Muscle layer of duodenum (tissue), 2 donors: ENCODE measurements around the gene LINGO4.

Experiments used
- H3K27ac ChIP-seq: one replicate; pipeline ENCODE4 v1.7.0; 2013; ENCODE audit warnings: mild to moderate bottlenecking, low read length
- H3K27me3 ChIP-seq: one replicate; pipeline ENCODE4 v1.7.0; 2013; ENCODE audit warnings: low read depth, mild to moderate bottlenecking, control low read depth, low read length
- H3K36me3 ChIP-seq, 2 donors: one replicate each; pipeline ENCODE4 v1.7.0; 2013; ENCODE audit warnings: low read length in 2 of 2, control low read depth in 1 of 2, mild to moderate bottlenecking in 1 of 2; ENCODE audit not compliant: insufficient read depth in 2 of 2, control insufficient read depth in 1 of 2
- H3K4me1 ChIP-seq, 2 donors: one replicate each; pipeline ENCODE4 v1.7.0; 2013; ENCODE audit warnings: low read length in 2 of 2, mild to moderate bottlenecking in 2 of 2, control low read depth in 1 of 2, moderate library complexity in 1 of 2; ENCODE audit not compliant: insufficient read depth in 2 of 2, control insufficient read depth in 1 of 2
- H3K4me3 ChIP-seq, 2 donors: one replicate each; pipeline ENCODE4 v1.7.0; 2013; ENCODE audit warnings: low read length in 2 of 2, low read depth in 1 of 2, mild to moderate bottlenecking in 1 of 2
- H3K9me3 ChIP-seq, 2 donors: one replicate each; pipeline ENCODE4 v1.7.0; 2013; ENCODE audit warnings: low read length in 2 of 2, control low read depth in 1 of 2, mild to moderate bottlenecking in 1 of 2; ENCODE audit not compliant: control insufficient read depth in 1 of 2
- donor health status: healthy.

The LINGO4 gene

DNA sequence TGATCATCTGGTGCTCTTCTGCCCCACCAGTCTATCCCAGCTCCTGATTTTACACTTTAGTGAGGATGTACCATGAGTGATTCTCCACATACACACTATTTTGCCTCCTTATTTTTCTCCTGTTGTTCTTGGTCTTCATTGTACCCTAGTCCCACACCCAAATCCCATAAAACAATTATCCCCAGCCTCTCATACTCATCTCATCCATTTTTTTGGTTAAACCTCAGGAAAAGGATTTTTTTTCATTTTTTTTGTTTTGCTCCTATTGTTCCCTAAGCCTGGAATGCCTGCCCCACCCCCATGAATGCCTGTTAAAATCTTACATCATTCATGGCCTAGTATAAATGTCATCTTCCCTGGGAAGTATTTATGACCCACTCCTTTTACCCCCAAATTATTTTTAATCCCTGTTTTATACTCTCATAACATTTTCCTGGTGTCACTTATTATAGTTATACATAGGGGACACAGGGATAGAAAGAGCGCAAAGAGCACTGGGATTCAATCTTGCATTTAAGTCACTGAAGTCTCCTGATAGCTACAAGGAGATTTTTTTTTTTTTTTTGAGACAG lies 4.9 kb upstream of the LINGO4 start:
- Histone ChIP-seq H3K4me1 (no peaks in the 10 kb centered on the region), H3K27me3 (no peaks in the 10 kb centered on the region), H3K9me3 (no peaks in the 10 kb centered on the region), H3K36me3 (no peaks in the 10 kb centered on the region), H3K4me3 (no peak overlapping the region), H3K27ac (no peak overlapping the region)

DNA sequence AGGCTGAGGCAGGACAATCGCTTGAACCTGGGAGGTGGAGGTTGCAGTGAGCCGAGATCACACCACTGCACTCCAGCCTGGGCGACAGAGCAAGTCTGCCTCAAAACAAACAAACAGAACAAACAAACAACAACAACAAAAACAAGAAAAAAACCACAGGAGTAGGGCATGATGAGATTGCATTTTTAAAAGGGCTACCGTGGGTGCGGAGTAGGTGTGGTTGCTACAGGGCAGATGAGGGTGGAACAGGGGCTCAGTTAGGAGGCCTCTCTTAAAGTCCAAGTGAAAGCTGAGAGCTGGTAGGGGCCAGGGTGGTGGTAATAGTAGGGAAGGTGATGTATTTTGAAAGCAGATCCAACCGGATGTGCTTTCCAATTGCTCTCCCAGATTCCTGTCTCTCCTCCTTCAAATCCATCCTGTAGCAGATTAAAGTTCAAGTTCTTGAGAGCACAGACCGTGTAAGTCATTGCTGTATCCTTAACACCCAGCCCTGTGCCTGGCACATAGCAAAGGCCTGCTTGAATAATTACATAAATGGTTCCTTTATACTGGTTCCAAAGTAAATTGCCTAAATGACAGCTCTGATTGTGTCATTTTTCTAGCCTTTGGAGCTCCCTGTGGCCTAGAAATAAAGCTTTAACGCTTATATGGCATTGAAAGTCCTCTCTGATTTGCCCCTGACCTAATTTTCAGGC lies 4.2 kb upstream of the LINGO4 start:
- Histone ChIP-seq H3K4me3 (no peak overlapping the region), H3K27me3 (no peaks in the 10 kb centered on the region), H3K9me3 (no peaks in the 10 kb centered on the region), H3K36me3 (no peaks in the 10 kb centered on the region), H3K4me1 (no peaks in the 10 kb centered on the region), H3K27ac (no peak overlapping the region)

DNA sequence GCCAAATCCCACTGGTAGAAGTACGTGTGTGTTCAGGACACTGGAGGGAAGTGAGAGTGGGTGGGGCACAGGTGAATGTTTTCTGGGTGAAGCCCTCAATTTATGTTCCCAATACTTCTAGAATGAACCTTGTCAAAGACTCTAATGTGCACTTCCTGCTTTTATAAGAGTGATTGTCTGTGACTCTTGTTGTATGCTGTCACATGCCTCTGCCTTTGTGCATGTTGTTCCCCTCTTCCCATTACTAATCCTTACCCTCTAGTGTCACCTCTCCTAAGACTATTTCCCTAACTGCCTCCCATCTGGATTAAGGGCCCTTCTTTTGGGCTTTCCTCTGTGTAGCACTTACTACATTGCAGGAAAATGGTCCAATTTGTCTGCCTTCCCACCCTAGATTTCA lies 2.5 kb upstream of the LINGO4 start:
- H3K36me3 ChIP-seq, result no peaks in the 10 kb centered on the region
- H3K9me3 ChIP-seq, result no peaks in the 10 kb centered on the region
- H3K4me1 ChIP-seq, result no peaks in the 10 kb centered on the region
- no peaks in the 10 kb centered on the region for H3K27me3 ChIP-seq
- H3K4me3 ChIP-seq, result no peak overlapping the region
- no peak overlapping the region for H3K27ac ChIP-seq

DNA sequence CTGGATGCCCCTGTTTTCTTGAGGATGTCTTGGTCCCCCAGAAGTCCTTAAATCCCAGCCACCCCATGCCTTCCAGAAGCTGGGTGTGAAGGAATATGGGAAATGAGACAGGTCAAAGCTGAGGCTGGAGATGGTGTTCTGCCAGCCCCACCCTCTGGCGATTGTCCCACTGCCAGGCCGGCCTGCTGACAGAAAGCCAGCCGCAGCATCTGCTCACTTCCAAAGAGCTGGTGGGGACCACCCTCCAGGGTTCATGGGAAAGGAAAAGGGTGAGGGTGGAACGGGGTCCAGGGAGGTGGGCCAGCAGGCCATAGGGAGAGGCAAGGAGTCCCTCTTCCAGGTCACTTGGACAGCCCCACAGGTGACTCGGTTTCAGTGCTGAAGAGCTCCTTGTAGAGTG lies 1.9 kb upstream of the LINGO4 start:
- H3K27ac ChIP-seq, result no peak overlapping the region
- no peaks in the 10 kb centered on the region for H3K4me1 ChIP-seq

GRCh38 chr1:151806170-151806569 lies 951 bp upstream of the LINGO4 start:
- H3K9me3 ChIP-seq, result no peaks in the 10 kb centered on the region
- no peaks in the 10 kb centered on the region for H3K4me1 ChIP-seq
- H3K36me3 ChIP-seq, result no peaks in the 10 kb centered on the region
- no peaks in the 10 kb centered on the region for H3K27me3 ChIP-seq
- H3K27ac ChIP-seq, result no peak overlapping the region
- H3K4me3 ChIP-seq, result no peak overlapping the region

More for the DNA sequence above, 1.9 kb upstream of the LINGO4 start:
- no peaks in the 10 kb centered on the region for H3K36me3 ChIP-seq
- H3K9me3 ChIP-seq, result no peaks in the 10 kb centered on the region
- no peak overlapping the region for H3K4me3 ChIP-seq
- H3K27me3 ChIP-seq, result no peaks in the 10 kb centered on the region

DNA sequence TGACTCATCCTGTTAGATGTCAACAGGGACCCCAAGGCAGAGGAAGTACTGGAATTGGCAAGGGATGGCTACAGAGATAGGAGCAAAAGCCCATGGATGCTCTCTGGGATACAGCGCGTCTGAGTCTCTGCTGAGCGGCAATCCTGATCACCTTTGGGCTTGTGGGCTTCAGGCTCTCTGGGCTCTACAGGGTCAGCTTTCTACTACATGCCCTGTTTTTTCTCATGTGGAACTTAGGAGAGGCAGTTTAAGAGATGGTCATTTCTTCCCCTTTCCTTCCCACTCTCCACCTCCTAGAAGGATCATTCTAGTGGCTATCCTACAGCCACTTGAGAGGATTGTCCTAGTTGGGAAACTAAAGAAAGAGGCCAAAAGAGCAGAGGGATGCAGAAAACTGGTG lies 1.3 kb downstream of the LINGO4 start:
- no peak overlapping the region for H3K4me3 ChIP-seq
- H3K4me1 ChIP-seq, result no peaks in the 10 kb centered on the region
- no peaks in the 10 kb centered on the region for H3K27me3 ChIP-seq
- no peaks in the 10 kb centered on the region for H3K36me3 ChIP-seq
- no peaks in the 10 kb centered on the region for H3K9me3 ChIP-seq
- no peak overlapping the region for H3K27ac ChIP-seq

DNA sequence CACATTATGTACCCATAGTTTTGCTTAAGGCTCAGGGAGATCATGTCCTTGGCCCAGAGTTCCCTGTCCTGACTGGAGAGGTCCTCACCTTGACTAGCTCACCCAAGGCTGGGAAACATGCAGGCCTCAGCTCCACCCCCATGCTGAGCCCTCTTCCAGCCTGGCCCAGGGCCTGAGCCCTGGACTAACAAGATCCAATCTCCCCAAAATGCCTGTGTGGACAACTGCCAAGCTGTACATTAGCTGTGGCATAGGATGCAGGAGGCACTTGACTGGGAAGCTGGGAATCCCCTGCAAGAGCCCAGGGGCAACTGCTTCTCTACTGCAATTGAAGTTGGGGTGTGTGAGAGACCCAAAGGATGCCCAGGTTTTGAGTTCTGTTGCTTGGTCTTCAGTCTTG lies 2.1 kb downstream of the LINGO4 start:
- no peaks in the 10 kb centered on the region for H3K27me3 ChIP-seq
- no peaks in the 10 kb centered on the region for H3K9me3 ChIP-seq

DNA sequence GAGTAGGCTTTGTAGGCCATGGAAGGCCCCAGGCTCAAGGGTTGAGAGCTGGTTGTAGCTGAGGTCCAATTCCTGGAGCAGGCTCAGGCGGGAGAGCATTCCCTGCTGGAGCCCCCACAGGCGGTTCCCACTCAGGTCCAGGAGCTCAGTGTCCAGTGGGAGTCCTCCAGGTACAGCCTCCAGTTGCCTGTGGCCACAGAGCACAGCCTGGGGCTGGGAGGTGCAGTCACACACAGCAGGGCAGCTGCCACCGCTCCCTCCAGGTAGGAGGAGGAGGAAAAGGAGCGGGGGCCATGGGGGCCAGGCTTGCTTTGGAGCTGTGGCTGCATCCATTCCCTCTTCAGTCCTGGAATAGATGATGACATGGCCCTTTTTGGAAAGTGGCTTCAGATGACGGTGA lies 2.8 kb downstream of the LINGO4 start:
- Histone ChIP-seq H3K27me3 (no peaks in the 10 kb centered on the region), H3K9me3 (no peaks in the 10 kb centered on the region), H3K27ac (no peak overlapping the region), H3K36me3 (no peaks in the 10 kb centered on the region), H3K4me1 (no peaks in the 10 kb centered on the region), H3K4me3 (no peak overlapping the region)

More for the DNA sequence above, 2.1 kb downstream of the LINGO4 start:
- Histone ChIP-seq H3K4me1 (no peaks in the 10 kb centered on the region), H3K4me3 (no peak overlapping the region), H3K36me3 (no peaks in the 10 kb centered on the region), H3K27ac (no peak overlapping the region)

DNA sequence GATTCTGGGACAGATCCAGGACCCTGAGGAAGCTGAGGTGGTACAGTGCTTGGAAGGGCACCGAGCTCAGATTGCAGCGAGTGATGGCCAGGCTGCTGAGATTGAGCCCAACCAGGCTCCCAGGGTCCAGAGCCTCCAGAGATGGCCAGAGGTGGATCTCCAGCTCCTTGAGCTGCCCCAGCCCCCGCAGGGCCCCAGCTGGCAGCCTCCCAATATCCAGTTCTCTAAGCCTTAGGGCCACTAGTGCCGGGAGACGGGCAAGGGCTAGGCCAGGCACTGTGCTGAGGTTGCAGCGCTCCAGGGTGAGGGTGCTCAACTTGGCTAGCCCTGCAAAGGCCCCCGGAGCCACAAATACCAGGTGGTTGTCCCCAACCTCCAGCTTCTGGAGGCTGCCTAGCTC lies 3.4 kb downstream of the LINGO4 start:
- H3K27ac ChIP-seq, result no peak overlapping the region
- H3K27me3 ChIP-seq, result no peaks in the 10 kb centered on the region
- H3K4me3 ChIP-seq, result no peak overlapping the region
- H3K36me3 ChIP-seq, result no peaks in the 10 kb centered on the region
- no peaks in the 10 kb centered on the region for H3K4me1 ChIP-seq
- H3K9me3 ChIP-seq, result no peaks in the 10 kb centered on the region

DNA sequence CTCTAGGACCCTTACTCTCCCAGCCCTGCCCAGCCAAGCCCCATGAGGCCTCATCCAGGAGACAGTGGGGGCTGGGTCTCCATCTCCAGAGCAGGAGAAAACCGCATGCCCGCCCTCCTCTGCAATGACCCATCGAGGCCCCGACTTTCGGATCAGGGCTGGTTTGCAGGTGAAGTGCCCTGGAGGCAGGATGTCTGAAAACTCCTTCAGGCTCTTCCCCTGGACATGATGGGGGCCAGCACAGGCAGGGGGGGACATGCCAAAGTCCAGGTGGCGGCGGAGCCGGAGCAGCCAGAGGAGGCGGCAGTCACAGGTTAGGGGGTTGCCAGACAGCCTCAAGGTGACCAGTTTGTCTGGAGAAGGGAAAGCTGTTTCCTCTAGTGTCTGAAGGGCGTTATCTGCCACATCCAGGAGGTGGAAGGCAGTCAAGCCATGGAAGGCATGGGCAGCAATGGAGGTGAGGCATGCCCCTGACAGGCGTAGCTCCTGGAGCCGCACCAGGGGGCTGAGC lies 3.9 kb downstream of the LINGO4 start:
- Histone ChIP-seq H3K27ac (no peak overlapping the region), H3K27me3 (no peaks in the 10 kb centered on the region), H3K4me1 (no peaks in the 10 kb centered on the region), H3K9me3 (no peaks in the 10 kb centered on the region), H3K4me3 (no peak overlapping the region), H3K36me3 (no peaks in the 10 kb centered on the region)

- no peaks in the 10 kb centered on the region for H3K27me3 ChIP-seq
- no peaks in the 10 kb centered on the region for H3K4me1 ChIP-seq
- no peak overlapping the region for H3K4me3 ChIP-seq
- no peaks in the 10 kb centered on the region for H3K36me3 ChIP-seq
- H3K27ac ChIP-seq, result no peak overlapping the region
- H3K9me3 ChIP-seq, result no peaks in the 10 kb centered on the region
These were observed 4.4 kb downstream of the LINGO4 start for GRCh38 chr1:151800830-151801229.
